HG03457 (cell line): ENCODE data around the gene NOP58.
"Not testable (repeated sequence)": the region's sequence is repeated elsewhere in the genome, so short reads cannot be mapped to it uniquely, and the experiment has no call there.

ENCODE experiments used
- ATAC-seq: cut with Tn5 transposase; IDR thresholded peaks from one replicate; pipeline ENCODE4 v1.9.1; 2021; ENCODE audit warnings: moderate number of reproducible peaks; ENCODE audit not compliant: unreplicated experiment

Gene NOP58

DNA sequence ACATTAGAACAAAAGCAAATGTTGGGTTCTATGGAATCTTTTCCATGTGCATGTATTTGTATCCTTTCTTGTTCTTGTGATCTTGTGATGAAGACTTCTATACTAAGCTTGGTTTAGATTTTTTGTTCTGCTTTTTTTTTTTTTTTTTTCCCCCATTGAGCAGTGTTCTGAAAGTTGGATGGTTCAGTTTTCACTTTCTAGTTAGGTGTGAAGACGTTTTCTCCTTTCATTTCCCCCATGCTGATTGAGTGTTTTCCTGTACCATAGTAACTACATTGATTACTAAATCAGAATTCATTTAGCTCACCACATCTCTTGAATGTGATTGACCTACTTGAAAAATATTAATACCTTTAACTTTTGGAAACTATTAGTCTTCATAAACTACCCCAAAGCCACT, 34.1 kb downstream of the NOP58 start:
- ATAC-seq, result no peak

DNA sequence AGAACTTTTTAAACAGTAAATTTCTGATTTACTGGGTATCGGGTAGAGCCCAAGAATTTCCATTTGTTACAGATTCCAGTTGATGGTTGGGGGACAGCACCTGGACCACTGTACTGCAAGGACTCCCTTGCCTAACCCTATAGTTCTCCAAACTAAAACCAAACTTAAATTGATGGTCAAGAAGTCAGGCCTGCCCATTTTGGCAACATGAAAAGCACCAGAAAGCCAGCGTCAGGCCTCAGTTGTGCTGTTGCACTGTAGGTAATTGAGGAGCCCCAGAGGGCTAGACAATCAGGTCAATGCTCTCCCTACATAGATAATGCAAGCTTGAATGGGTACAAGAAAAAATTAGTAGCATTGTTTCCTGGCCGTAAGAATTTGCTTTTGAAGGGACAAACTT, 40.5 kb downstream of the NOP58 start:
- ATAC-seq, result no peak

DNA sequence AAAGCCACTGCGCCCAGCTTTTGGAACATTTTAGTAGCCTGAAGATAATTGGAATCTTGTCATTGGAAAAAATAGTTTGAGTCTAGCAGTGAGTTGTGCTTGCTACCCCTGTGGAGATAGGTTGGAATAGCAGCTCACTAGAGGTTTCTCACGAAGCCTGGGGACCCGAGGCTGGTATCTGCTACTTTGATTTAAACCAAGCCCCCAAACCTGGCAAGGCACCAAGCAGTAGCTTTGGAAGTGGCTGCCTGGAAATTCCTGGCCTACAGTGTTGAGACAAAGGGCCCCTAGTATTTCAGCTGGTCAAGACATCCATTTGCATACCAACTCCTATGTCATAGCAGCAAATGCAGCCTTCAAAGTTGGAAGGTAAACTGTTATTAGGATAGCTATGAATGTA, 42.1 kb downstream of the NOP58 start:
- no peak for ATAC-seq

DNA sequence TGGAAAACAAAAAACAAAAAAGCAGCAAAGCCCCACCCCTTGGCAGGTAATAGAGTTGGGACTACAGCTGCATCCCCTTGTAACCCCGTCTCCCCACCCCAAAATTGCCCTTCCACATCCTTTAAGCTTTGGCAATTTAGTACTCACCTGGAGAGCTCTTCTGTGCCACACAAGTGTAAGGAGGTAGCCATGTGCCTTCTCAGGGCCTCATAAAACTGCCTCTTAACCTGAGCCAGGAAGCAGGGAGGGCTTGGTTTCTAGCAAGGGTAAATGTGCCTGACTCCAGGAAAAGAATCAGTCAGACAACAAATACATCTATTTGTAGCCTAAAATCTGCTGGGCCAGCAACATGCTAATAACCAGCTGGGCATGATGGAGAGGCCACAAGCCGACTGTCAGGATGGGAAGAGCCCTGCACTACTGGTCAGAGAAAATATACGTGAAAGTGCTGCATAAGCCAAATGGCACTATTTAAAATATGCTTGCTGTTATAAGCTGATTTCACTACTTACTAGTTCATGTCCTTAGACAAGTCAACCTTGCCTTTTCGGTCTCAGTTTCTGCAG, 46.3 kb downstream of the NOP58 start:
- no peak for ATAC-seq

DNA sequence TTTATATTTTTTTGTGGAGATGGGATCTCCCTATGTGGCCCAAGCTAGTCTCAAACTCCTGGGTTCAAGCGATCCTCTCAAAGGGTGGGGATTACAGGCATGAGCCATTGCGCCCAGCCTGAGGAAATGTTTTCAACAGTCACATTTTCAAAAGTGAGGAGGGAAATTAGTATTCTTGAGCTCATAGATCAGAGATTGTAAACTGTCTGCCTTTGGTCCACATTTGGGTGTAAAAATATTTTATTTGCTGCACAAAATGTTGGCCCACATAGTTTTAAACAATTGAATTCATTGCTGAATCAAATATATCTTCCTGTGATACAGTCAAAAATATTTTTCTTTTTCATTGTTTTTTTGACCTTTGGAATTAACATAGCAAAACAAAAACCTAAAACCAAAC, 48.6 kb downstream of the NOP58 start:
- ATAC-seq, result no peak

DNA sequence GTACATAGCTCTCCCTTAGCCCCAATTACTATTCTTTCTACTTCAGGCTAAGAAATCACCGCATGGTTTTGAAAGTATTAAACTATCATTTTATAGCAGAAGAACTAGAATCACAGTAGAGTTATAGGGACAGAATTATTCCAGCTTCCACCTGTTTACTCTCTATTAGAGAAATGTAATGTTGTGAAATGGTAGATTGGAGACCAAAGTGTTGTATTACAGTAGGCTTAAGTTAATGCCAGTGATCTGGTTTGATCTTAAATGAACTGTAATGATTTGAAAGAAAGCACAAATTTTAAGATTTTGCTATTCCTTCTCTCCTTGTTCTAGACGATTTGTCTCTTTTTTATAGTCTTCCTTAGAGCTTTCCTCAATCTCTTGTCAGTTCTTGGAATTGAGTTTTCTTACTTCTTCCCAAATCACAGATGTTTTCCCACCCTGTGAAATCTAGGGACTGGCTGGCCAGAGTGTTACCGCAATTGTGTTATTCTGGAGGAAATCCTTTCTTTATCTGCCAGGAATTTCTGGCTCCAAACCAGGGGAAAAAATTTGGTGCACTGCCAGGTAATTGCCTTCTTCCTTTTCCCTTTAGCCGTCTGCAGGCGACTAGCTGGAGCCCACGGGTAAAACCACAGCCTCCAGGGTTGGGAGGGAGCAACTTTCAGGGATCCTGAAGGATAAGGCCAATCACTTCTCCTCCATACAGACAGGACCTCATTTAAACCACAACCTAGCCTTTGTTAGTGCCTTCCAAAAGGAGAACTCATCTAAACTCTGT, 51.7 kb downstream of the NOP58 start:
- no peak for ATAC-seq

DNA sequence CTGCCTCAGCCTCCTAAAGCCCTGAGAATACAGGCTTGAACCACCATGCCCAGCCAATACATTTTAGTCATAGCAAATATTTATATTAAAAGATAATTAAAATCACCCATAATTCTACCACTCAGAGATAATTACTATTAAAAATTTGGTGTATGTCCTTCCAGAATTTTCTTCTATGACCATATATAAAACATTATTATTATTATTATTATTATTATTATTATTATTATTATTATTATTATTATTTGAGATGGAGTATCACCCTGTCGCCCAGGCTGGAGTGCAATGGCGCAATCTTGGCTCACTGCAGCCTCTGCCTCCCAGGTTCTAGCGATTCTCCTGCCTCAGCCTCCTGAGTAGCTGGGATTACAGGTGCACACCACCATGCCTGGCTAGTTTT, 54.8 kb downstream of the NOP58 start:
- ATAC-seq, result not testable (repeated sequence)

DNA sequence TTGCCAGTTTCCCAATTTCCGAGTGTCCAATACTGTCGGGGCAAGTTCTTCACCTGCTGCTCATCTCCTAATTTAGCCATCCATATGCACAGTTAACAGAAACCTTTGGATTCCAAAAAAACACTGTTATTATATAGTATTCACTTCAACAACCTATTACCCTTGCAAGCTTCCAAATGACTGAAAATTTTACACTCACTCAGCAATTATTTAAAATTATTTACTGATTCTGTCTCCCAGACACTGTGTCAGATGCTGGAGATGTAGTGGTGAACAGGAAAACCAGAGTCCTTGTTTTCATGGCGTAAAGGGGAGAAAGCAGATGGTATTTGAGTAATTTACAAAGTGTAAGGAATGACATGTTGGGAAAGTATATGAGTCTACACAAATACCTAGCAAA, 56.9 kb downstream of the NOP58 start:
- ATAC-seq, result no peak

DNA sequence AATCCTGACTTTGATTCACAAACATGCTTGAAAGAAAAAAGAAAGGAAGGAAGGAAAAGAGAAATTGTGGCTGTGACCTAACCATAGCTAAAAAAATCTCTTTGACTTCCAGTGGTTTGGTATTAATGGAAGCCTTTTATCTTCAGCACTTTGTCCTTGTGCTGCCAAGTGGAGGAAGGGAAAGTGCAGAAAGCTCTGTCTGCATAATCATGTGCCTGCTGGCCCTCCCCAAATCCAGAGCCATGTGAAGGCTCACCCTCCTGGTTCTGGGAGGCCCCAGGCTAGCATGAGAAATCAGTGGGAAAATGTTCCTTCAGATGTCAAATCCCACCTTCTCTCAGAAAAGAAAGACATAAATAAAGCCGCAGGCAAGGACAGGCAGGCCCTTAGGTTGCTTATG, 62.3 kb downstream of the NOP58 start:
- no peak for ATAC-seq

DNA sequence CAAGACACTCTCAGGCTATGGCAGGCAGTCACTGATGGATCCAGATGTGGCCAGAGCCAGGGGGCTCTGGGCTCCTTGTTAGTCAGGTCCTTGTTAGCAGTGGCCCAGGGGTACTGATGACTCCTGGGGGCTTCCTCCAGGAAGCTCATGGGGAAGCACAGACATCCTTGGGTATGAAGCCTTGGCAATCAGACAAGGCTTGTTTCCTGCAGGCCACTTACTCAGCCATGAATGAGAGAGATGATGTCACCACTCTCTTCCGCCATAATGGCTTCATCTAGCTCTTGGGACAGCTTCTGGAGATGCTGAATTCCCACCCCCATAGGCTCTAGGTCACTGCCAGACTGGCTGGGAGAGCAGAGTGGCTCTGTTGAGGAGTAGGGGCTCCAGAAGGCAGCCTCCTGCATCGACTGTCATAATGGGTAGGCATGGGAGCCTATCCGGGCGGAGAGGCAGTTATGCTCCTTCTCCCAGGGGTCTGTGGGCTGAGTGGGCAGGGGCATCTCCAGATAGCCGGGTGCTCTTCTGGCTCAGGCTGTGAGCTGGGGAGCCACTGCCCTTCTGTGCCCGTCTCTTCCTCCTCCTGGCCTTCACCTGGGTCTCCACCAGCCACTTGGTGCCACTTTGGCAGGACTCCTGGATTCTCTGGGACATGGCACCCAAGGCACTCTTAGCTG, 70.4 kb downstream of the NOP58 start:
- no peak for ATAC-seq

DNA sequence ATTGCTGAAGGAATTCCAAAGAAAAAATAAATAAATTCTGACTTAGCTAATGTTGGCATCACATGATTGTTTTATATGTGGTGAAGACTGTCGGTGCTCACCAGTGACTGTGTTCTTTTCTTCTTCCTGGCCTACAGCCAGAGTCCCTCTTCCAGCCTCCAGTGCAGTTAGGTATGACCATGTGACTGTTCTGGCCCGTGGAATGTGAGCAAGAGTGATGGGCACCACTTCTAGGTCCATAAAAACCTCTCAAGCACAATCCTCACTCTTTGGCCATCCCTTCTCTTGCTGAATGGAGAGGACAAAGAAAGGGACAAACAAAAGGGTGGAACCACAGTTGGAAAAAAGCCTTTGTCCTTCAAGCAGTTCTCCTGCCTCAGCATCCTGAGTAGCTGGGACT, 71.6 kb downstream of the NOP58 start:
- ATAC-seq, result no peak

DNA sequence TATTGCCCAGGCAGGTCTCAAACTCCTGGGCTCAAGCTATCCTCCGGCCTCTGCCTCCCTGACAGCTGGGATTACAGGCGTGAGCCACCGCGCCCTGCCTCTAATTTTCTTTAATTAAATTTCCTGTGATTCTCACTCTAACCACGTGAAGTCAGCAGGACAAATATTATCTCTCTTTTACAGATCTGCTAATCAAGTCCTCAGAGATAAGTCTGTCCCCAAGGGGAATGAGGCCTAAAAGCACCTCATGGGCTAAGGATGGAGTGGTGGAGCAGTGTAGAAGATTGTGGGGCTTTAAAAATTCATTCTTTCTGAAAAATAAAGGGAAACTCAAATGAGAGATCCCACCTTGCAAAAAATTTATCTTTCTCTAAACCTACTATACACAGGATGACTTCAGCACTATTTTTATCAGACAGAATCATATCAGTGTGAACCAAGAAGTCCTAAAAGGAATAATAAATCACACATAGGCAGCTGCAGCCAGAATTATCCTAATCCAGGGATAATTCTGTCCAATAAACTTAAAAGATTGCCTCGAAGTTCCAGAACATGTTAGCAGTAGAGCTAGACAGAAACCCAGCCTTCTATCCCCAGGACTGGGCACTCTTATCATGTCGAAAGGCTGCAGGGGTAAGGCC, 72.3 kb downstream of the NOP58 start:
- ATAC-seq, result no peak

DNA sequence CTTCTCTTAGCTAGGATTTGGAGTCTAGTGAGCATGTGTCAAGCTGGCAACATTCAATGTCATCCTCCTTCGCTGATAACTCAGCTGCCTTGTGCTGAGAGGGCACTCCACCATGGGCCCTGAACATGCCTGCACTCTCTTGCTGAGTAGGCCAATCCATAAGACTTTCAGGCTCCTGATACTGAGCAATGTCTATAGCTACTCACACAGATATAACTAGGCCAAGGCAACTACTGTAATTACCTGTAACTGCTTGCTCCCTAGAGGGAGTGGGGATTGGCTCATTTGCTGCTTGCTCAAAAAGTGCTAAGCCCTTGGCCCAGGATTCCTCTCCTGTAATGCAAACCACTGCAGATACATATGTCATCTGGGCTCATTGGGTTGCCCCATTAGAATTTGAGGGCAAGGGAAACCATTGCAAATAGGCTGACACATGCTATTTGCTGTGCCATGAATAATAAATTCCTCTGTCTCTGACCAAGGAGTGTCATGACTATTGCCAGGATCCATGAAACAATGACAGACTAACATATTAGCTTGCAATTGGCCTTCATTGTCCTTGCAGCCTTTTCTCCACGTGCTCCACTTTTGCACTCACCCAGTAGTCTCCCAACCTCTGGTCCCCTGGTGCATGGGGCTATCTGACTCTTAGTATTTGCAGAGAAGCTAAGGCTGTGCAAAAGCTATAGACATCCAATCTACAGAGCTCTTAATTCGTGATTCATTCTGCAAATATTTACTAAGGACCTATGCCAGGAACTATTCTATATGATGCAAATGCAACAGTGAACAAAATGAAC, 73.7 kb downstream of the NOP58 start:
- no peak for ATAC-seq

DNA sequence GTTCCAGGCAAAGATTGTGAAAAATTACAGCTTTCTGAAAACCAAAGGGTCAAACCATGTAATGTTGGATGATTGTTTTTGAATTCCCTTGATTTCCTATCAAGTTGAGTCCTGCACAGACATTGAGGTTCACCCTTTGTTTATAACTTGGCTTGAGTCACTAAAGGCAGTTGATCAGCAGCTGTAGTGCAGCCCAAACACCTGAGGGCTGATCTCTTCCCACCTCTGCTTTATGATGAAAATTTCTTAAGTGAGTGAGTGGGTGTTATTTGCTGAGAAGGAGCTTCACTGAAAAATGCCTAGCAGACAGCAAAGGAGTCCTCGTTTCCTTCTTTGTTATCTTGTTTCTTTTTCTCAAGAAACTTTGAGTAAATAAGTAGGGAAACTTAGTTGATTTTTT, 78.6 kb downstream of the NOP58 start:
- no peak for ATAC-seq

DNA sequence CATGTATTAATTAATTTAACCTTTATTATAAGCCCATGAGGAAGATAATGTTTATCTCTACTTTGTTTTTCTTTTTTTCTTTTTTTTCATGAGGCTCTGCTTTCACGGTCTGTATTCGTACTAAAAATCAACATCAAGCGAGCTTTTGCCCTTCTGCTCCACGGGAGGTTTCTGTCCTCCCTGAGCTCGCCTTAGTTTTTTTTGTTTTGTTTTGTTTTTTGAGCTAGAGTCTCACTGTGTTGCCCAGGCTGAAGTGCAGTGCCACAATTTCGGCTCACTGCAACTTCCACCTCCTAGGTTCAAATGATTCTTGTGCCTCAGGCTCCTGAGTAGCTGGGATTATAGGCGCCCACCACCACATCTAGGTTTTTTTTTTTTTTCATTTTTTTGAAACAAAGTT, 80.6 kb downstream of the NOP58 start:
- no peak for ATAC-seq
